ENCODE measurements around the gene ISY1.

ISY1 gene

GRCh38 chr3:129123314-129124060, 37.4 kb downstream of the ISY1 start:
- TF ChIP-seq, protein P1, sequence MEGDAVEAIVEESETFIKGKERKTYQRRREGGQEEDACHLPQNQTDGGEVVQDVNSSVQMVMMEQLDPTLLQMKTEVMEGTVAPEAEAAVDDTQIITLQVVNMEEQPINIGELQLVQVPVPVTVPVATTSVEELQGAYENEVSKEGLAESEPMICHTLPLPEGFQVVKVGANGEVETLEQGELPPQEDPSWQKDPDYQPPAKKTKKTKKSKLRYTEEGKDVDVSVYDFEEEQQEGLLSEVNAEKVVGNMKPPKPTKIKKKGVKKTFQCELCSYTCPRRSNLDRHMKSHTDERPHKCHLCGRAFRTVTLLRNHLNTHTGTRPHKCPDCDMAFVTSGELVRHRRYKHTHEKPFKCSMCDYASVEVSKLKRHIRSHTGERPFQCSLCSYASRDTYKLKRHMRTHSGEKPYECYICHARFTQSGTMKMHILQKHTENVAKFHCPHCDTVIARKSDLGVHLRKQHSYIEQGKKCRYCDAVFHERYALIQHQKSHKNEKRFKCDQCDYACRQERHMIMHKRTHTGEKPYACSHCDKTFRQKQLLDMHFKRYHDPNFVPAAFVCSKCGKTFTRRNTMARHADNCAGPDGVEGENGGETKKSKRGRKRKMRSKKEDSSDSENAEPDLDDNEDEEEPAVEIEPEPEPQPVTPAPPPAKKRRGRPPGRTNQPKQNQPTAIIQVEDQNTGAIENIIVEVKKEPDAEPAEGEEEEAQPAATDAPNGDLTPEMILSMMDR (IDR thresholded peaks at IDR 0.05; ENCODE audit: insufficient read depth, low read depth, low read length, missing control alignments): no peak
- peak; percentile 24 for DNase-seq (ENCODE audit: low read depth)
- H3K4me3 ChIP-seq (ENCODE audit: low read length): no peak overlapping the region

GRCh38 chr3:129122412-129123011, 38.4 kb downstream of the ISY1 start:
- no peak overlapping the region for H3K4me3 ChIP-seq (ENCODE audit: low read length)
- no peak for DNase-seq (ENCODE audit: low read depth)
- TF ChIP-seq, protein P1 (IDR thresholded peaks at IDR 0.05; ENCODE audit: insufficient read depth, low read depth, low read length, missing control alignments): no peak

DNA sequence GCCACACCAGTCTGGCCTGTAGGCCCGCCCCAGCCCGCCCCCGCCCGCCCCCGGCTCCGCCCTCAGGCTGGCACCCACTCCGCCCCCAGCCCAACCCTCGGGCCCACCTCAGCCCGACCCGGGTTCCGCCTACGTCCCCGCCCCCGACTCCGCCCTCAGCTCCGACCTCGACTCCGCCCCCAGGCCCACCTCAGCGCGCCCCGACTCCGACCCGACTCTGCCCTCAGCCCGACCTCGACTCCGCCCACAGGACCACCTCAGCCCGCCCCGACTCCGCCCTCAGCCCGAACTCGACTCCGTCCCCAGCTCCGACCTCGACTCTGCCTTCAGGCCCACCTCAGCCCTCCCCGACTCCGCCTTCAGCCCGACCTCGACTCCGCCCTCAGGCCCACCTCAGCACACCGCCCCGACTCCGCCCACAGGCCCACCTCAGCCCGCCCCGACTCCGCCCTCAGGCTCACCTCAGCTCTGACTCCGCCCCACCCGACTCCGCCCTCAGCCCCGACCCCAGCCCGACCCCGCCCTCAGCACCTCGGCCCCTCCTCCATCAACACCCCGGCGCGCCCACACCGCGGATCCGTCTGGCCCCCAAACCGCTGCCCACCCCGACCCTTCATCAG, 39.0 kb downstream of the ISY1 start, which contains the start of gene RAB43:
Gene RAB43, minus strand, starts transcription at position 13 of the 620 bp plus-strand sequence. CDS start 315 bp downstream, outside the sequence.
- TF ChIP-seq, protein P1 (IDR thresholded peaks at IDR 0.05; ENCODE audit: insufficient read depth, low read depth, low read length, missing control alignments): no peak
- DNase-seq (ENCODE audit: low read depth): peak; percentile 85
- H3K4me3 ChIP-seq (ENCODE audit: low read length): peak within 1 kb of the TSS; percentile 59

- TF ChIP-seq, protein P1 (IDR thresholded peaks at IDR 0.05; ENCODE audit: insufficient read depth, low read depth, low read length, missing control alignments): no peak
- peak overlapping the region; percentile 59 for H3K4me3 ChIP-seq (ENCODE audit: low read length)
- DNase-seq (ENCODE audit: low read depth): no peak
Observed at GRCh38 chr3:129121016-129121791, 39.7 kb downstream of the ISY1 start.

DNA sequence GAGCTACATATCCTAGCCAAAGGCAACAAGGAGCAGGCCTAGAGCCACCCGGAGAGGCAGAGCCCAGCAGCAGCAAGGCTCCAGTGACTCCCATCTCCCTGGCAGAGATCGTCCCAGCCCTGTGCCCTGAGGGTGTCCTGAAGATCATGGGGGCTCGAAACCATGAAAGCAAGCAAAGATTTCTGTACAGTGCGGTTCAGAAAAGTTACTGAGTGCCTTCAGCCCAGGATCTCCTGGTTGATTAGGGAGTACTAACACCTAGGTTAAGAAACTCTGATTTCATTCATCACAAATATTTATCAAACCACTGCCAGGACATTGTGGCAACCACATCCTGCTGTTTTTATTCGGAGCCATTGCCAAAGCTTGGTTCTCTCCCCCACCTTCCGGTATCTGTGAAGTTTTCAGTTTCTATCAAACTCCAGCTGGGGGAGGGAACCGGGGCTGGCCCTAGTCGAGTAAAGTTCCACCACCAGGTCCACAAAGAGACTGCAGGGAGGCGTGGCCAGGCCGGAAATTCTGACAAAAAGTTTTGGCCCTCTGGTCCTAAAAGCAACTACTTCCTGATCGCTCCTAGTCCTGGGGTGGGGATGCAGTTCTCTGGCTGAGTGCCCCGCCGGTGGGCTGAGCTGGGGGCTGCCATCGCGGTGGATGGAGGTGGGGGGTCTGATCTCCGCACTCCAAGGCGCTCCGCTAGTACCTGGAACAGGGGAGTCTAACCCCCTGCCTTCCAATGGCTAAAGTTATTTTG, 40.4 kb downstream of the ISY1 start:
- TF ChIP-seq, protein P1 (IDR thresholded peaks at IDR 0.05; ENCODE audit: insufficient read depth, low read depth, low read length, missing control alignments): peak; percentile 33
- H3K4me3 ChIP-seq (ENCODE audit: low read length): peak overlapping the region; percentile 59
- DNase-seq (ENCODE audit: low read depth): peak; percentile 94
